GOT3 (cell line): ENCODE results near the gene TINCR.
"Not testable (repeated sequence)": the region's sequence is repeated elsewhere in the genome, so short reads cannot be mapped to it uniquely, and the experiment has no call there.

Source experiments
- DNase-seq: peaks from one replicate; lab custom pipeline; 2025; ENCODE audit warnings: mixed read lengths; lab: John Stamatoyannopoulos, UW

Gene TINCR

GRCh38 chr19:5567360-5567969, at the start of gene TINCR:
TINCR (minus strand) TSS chr19:5567953.
- no peak for DNase-seq

- DNase-seq, result no peak
Measured at GRCh38 chr19:5617080-5617479, 49.3 kb upstream of the TINCR start.

GRCh38 chr19:5615756-5616327, 48.1 kb upstream of the TINCR start:
- DNase-seq, result no peak

- no peak for DNase-seq
Measured at GRCh38 chr19:5612891-5613865, 45.4 kb upstream of the TINCR start.

GRCh38 chr19:5609881-5610448, 42.2 kb upstream of the TINCR start:
- DNase-seq, result no peak

GRCh38 chr19:5608766-5609165, 41.0 kb upstream of the TINCR start:
- not testable (repeated sequence) for DNase-seq

GRCh38 chr19:5608291-5608690, 40.5 kb upstream of the TINCR start:
- DNase-seq, result no peak

- DNase-seq, result no peak
Measured at GRCh38 chr19:5607318-5608275, 39.8 kb upstream of the TINCR start.

GRCh38 chr19:5605362-5605761, 37.6 kb upstream of the TINCR start:
- DNase-seq, result no peak

- DNase-seq, result no peak
Measured at GRCh38 chr19:5603626-5604025, 35.9 kb upstream of the TINCR start.

GRCh38 chr19:5600797-5601196, 33.0 kb upstream of the TINCR start:
- no peak for DNase-seq

- DNase-seq, result no peak
Measured at GRCh38 chr19:5595745-5596144, 28.0 kb upstream of the TINCR start.

GRCh38 chr19:5595129-5595528, 27.4 kb upstream of the TINCR start:
- DNase-seq, result no peak

- no peak for DNase-seq
Measured at GRCh38 chr19:5594521-5594950, 26.8 kb upstream of the TINCR start.

GRCh38 chr19:5593343-5594255, 25.8 kb upstream of the TINCR start:
- no peak for DNase-seq

- no peak for DNase-seq
Measured at GRCh38 chr19:5592531-5593342, 25.0 kb upstream of the TINCR start.

- no peak for DNase-seq
Measured at GRCh38 chr19:5591476-5591875, 23.7 kb upstream of the TINCR start.

- no peak for DNase-seq
Measured at GRCh38 chr19:5590865-5591154, 23.1 kb upstream of the TINCR start.

- DNase-seq, result no peak
Measured at GRCh38 chr19:5590151-5590864, 22.6 kb upstream of the TINCR start.
